ENCODE results near the gene CAPZA2.
"Not testable (repeated sequence)": the region's sequence is repeated elsewhere in the genome, so short reads cannot be mapped to it uniquely, and the experiment has no call there.

CAPZA2 gene

GRCh38 chr7:116953372-116953905 is 91.1 kb downstream of the CAPZA2 start, which contains the start of gene ST7:
Gene ST7, plus strand, starts transcription at chr7:116953501. Its CDS starts 40 bp downstream, at chr7:116953541.
- peak; percentile 38 to 49 for DNase-seq (ENCODE audit: low read depth in 1 of 2, low spot score in 1 of 2)

- peak in 1 of 2 donors; percentile 20 for DNase-seq (ENCODE audit: low read depth in 1 of 2, low spot score in 1 of 2)
Measured at GRCh38 chr7:116953906-116954838, 91.8 kb downstream of the CAPZA2 start.

GRCh38 chr7:116955340-116955739 is 93.0 kb downstream of the CAPZA2 start:
- no peak for DNase-seq (ENCODE audit: low read depth in 1 of 2, low spot score in 1 of 2)

GRCh38 chr7:116955801-116956476 is 93.6 kb downstream of the CAPZA2 start:
- DNase-seq (ENCODE audit: low read depth in 1 of 2, low spot score in 1 of 2): no peak

GRCh38 chr7:116956477-116956804 is 94.1 kb downstream of the CAPZA2 start:
- no peak for DNase-seq (ENCODE audit: low read depth in 1 of 2, low spot score in 1 of 2)

- DNase-seq (ENCODE audit: low read depth in 1 of 2, low spot score in 1 of 2): no peak
Measured at GRCh38 chr7:116957874-116958273, 95.5 kb downstream of the CAPZA2 start.

GRCh38 chr7:116961966-116962673 is 99.7 kb downstream of the CAPZA2 start:
- not testable (repeated sequence) for DNase-seq (ENCODE audit: low read depth in 1 of 2, low spot score in 1 of 2)

GRCh38 chr7:116963234-116963633 is 100.8 kb downstream of the CAPZA2 start:
- DNase-seq (ENCODE audit: low read depth in 1 of 2, low spot score in 1 of 2): no peak

- DNase-seq (ENCODE audit: low read depth in 1 of 2, low spot score in 1 of 2): no peak
Measured at GRCh38 chr7:116966601-116967000, 104.2 kb downstream of the CAPZA2 start.

- DNase-seq (ENCODE audit: low read depth in 1 of 2, low spot score in 1 of 2): no peak
Measured at GRCh38 chr7:116967254-116967922, 105.0 kb downstream of the CAPZA2 start.

GRCh38 chr7:116967983-116968382 is 105.6 kb downstream of the CAPZA2 start:
- DNase-seq (ENCODE audit: low read depth in 1 of 2, low spot score in 1 of 2): no peak

- DNase-seq (ENCODE audit: low read depth in 1 of 2, low spot score in 1 of 2): no peak
Measured at GRCh38 chr7:116968631-116969030, 106.2 kb downstream of the CAPZA2 start.

- DNase-seq (ENCODE audit: low read depth in 1 of 2, low spot score in 1 of 2): no peak
Measured at GRCh38 chr7:116969371-116969902, 107.0 kb downstream of the CAPZA2 start.

GRCh38 chr7:116970238-116970910 is 108.0 kb downstream of the CAPZA2 start:
- DNase-seq (ENCODE audit: low read depth in 1 of 2, low spot score in 1 of 2): no peak

- not testable (repeated sequence) for DNase-seq (ENCODE audit: low read depth in 1 of 2, low spot score in 1 of 2)
Measured at GRCh38 chr7:116971153-116971552, 108.8 kb downstream of the CAPZA2 start.

All from activated CD4-positive, alpha-beta T cell treated with anti-CD3 and anti-CD28 coated beads, Interleukin-2, amount 50 U/mL, for 24 hours (primary cell).